ENCODE results near the gene SAP25. TPM values are rescaled to one million over a fixed set of nuclear protein-coding genes. Genes with fewer than 3 reads are reported as not detected.
"Not testable (repeated sequence)": the region's sequence is repeated elsewhere in the genome, so short reads cannot be mapped to it uniquely, and the experiment has no call there.

The SAP25 gene
- total and polyA plus RNA-seq, 4 donors: 1.9 to 9.8 (median 3.4) TPM; not detected in 1

DNA sequence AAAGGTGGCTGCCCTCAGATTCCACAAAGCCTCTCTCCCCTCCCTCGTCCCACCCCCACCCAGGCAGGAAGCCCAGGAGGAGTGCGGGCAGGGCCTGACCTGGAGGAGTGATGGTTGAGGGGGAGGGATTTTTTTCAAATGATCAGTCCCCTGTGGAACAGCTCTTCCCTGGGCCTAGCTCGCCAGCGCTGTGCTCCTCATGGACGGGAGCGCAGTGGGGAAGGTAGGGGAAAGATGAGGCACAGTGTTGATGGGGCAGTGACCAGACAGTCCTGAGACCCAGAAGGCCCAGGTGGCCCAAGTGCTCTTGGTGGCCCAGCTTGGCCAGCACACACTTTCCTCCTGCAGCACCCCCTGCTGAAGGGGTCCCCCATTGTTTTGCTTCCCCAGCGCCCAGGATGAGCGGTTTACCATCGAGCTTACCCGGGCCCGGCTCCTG is 8.5 kb downstream of the SAP25 start:
- Histone ChIP-seq H3K4me1 (ENCODE audit: control insufficient read depth, insufficient read depth, low read length) (peaks cover 38% of the 10 kb centered on the region), H3K36me3 (ENCODE audit: control insufficient read depth, insufficient read depth, low read length) (peaks cover 67% of the 10 kb centered on the region), H3K4me3 (ENCODE audit: low read depth, low read length) (no peak overlapping the region), H3K27me3 (ENCODE audit: control insufficient read depth, insufficient read depth, low read length) (no peaks in the 10 kb centered on the region), H3K9me3 (ENCODE audit: control insufficient read depth, insufficient read depth, low read length) (no peaks in the 10 kb centered on the region), H3K27ac (ENCODE audit: low read depth, low read length) (no peak overlapping the region)
- 93% methylated on average over 4 of the region's 11 CpGs for WGBS (ENCODE audit: insufficient coverage)
- no peak for DNase-seq (ENCODE audit: low read depth in 4 of 6, low spot score in 6 of 6)

DNA sequence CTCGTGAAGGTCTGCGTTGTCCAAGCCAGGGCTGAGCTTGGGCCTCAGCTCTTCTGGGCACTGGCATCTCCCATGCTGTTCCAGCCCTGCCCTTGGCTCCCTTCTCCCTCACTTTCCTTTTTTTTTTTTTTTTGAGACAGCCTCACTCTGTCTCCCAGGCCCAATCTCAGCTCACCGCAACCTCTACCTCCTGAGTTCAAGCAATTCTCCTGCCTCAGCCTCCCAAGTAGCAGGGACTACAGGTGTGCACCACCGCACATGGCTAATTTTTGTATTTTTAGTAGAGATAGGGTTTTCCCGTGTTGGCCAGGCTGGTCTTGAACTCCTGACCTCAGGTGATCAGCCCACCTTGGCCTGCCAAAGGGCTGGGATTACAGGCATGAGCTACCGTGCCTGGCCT is 9.3 kb downstream of the SAP25 start:
- not testable (repeated sequence) for H3K4me3 ChIP-seq (ENCODE audit: low read depth, low read length); DNase-seq (ENCODE audit: low read depth in 4 of 6, low spot score in 6 of 6); H3K27ac ChIP-seq (ENCODE audit: low read depth, low read length); H3K9me3 ChIP-seq (ENCODE audit: control insufficient read depth, insufficient read depth, low read length); H3K27me3 ChIP-seq (ENCODE audit: control insufficient read depth, insufficient read depth, low read length)
- Histone ChIP-seq H3K36me3 (ENCODE audit: control insufficient read depth, insufficient read depth, low read length) (peaks cover 72% of the 10 kb centered on the region), H3K4me1 (ENCODE audit: control insufficient read depth, insufficient read depth, low read length) (peaks cover 37% of the 10 kb centered on the region)
- 87% methylated on average over 4 of the region's 6 CpGs for WGBS (ENCODE audit: insufficient coverage)

DNA sequence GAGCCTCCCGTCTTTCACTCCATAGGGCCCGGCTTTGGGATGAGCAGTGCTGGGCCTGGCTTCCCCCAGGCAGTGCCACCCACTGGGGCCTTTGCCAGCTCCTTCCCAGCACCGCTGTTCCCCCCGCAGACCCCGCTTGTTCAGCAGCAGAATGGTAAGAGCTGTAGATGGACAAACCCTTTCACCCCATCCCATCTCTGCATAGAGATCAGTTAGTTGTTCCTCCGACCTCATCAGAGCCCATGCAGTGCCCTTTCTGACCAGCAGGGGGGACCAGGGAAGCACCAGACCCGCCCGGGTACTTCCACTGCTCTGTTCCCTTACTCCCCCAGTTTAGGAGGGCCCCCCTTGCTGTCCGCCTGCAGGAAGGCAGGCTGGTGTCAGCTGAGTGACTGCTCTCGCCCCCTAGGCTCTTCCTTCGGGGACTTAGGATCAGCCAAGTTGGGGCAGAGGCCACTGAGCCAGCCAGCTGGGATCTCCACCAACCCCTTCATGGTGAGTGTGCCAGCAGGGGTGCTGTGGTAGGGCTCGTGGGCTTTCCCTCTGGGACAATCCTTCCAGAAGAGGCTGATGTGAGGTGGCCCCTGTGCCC is 9.8 kb downstream of the SAP25 start:
- WGBS (ENCODE audit: insufficient coverage): 35% methylated on average over 12 of the region's 12 CpGs
- no peaks in the 10 kb centered on the region for H3K27me3 ChIP-seq (ENCODE audit: control insufficient read depth, insufficient read depth, low read length)
- peaks cover 73% of the 10 kb centered on the region for H3K36me3 ChIP-seq (ENCODE audit: control insufficient read depth, insufficient read depth, low read length)

DNA sequence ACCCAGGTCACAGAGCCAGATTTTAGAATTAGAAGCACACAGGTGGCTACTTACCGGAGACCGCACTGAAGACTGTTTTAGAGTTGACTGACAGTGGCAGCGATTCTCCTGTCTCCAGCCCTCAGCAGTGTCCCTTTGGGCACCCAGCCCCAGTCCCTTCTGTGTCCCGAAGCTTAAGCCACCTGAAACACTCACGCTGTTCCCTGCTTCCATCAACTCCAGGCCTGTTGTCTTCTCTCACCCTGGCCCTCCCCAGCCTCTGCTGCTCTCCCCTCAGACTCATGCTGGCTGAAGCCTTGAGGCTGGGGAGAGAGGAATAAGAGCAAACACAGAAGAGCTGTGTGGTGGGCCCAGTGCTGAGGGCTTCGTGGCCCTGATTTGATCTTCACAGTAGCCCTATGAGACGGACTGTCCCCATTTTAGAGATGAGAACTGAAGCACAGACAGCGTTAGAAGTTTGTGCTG is 10.6 kb downstream of the SAP25 start:
- no peak for DNase-seq (ENCODE audit: low read depth in 4 of 6, low spot score in 6 of 6)
- no peaks in the 10 kb centered on the region for H3K27me3 ChIP-seq (ENCODE audit: control insufficient read depth, insufficient read depth, low read length)
- no peaks in the 10 kb centered on the region for H3K9me3 ChIP-seq (ENCODE audit: control insufficient read depth, insufficient read depth, low read length)
- WGBS (ENCODE audit: insufficient coverage): 96% methylated on average over 6 of the region's 8 CpGs
- no peak overlapping the region for H3K27ac ChIP-seq (ENCODE audit: low read depth, low read length)
- H3K36me3 ChIP-seq (ENCODE audit: control insufficient read depth, insufficient read depth, low read length): peaks cover 73% of the 10 kb centered on the region
- H3K4me1 ChIP-seq (ENCODE audit: control insufficient read depth, insufficient read depth, low read length): peaks cover 27% of the 10 kb centered on the region
- no peak overlapping the region for H3K4me3 ChIP-seq (ENCODE audit: low read depth, low read length)

More for the DNA sequence above, 9.8 kb downstream of the SAP25 start:
- Histone ChIP-seq H3K4me1 (ENCODE audit: control insufficient read depth, insufficient read depth, low read length) (peaks cover 33% of the 10 kb centered on the region), H3K4me3 (ENCODE audit: low read depth, low read length) (no peak overlapping the region), H3K9me3 (ENCODE audit: control insufficient read depth, insufficient read depth, low read length) (no peaks in the 10 kb centered on the region), H3K27ac (ENCODE audit: low read depth, low read length) (no peak overlapping the region)
- peak in 3 of 6 donors; percentile 36 to 71 (median 63) for DNase-seq (ENCODE audit: low read depth in 4 of 6, low spot score in 6 of 6)

DNA sequence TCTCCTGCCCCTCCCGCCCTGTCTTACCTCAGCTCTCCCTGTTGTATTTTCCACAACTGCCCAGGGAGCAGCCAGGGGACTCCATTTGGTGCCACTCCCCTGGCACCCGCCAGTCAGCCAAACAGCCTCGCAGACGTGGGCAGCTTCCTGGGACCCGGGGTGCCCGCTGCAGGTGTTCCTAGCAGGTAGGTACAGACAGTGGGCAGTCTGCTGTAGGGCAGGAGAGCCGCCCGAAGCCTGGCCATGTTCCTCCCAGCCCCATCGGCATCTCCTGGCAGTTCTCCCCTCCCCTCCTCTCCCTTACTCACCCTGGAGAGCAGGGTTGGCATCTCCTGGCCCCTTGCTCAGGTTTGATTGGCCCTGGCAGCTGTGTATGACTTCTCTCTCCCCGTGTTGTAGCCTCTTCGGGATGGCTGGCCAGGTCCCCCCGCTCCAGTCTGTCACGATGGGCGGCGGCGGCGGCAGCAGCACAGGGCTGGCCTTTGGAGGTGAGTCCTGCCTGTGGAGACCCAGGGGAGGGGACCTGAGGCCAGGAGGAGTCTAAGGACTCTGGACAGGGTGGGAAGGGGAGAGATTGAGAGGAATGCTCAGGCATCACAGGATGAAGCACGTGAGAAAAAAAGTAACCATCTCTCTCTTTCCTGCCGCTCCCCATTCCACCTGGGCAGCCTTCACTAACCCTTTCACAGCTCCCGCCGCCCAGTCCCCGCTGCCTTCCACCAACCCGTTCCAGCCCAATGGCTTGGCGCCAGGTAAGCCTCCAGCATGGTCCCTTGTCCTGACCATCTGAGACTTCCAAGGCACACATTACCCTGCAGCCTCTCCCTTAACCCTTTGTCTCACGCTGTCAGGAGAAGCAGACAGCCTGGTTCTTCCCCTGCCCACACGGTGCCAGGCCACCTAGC is 11.3 kb downstream of the SAP25 start:
- H3K27me3 ChIP-seq (ENCODE audit: control insufficient read depth, insufficient read depth, low read length): no peaks in the 10 kb centered on the region
- H3K4me1 ChIP-seq (ENCODE audit: control insufficient read depth, insufficient read depth, low read length): peaks cover 20% of the 10 kb centered on the region
- no peak overlapping the region for H3K4me3 ChIP-seq (ENCODE audit: low read depth, low read length)
- no peak for DNase-seq (ENCODE audit: low read depth in 4 of 6, low spot score in 6 of 6)
- no peak overlapping the region for H3K27ac ChIP-seq (ENCODE audit: low read depth, low read length)
- no peaks in the 10 kb centered on the region for H3K9me3 ChIP-seq (ENCODE audit: control insufficient read depth, insufficient read depth, low read length)
- 90% methylated on average over 25 of the region's 26 CpGs for WGBS (ENCODE audit: insufficient coverage)
- peaks cover 75% of the 10 kb centered on the region for H3K36me3 ChIP-seq (ENCODE audit: control insufficient read depth, insufficient read depth, low read length)

DNA sequence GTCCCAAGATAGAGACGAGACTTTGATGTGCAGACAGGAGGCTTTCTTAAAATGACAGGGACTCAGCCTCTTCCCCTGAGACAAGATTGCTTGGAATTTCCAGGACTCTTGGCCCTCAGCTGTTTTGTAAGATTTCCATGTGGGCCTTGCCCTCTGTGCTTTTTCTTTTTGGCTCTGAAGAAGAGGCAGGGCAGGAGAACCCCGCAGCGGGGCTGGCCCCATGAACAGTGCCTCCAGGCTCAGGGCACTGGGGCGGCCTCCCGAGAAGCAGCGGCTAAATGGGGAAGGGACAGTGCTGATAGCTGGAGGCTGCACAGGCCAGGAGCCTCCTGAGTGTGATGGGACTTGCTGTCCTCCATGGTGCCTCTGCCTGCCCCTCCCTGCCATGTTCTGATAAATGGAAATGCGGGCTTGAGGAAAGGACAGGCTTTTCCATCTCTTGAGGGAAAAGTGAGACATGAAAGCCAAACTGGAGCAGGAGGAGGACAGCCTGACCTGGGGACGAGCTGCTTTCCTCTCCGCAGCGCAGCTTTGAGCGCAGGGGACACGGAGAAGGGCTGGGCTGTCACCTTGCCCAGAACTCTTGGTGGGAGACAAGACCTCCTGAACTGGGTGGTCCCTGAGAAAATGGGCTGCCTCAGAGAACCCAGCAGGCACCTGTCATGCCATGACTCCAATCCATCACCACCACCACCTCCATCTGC is 12.1 kb downstream of the SAP25 start:
- Histone ChIP-seq H3K4me1 (ENCODE audit: control insufficient read depth, insufficient read depth, low read length) (peaks cover 14% of the 10 kb centered on the region), H3K36me3 (ENCODE audit: control insufficient read depth, insufficient read depth, low read length) (peaks cover 75% of the 10 kb centered on the region), H3K4me3 (ENCODE audit: low read depth, low read length) (no peak overlapping the region), H3K27me3 (ENCODE audit: control insufficient read depth, insufficient read depth, low read length) (no peaks in the 10 kb centered on the region), H3K27ac (ENCODE audit: low read depth, low read length) (no peak overlapping the region), H3K9me3 (ENCODE audit: control insufficient read depth, insufficient read depth, low read length) (no peaks in the 10 kb centered on the region)
- no peak for DNase-seq (ENCODE audit: low read depth in 4 of 6, low spot score in 6 of 6)
- WGBS (ENCODE audit: insufficient coverage): 94% methylated on average over 11 of the region's 12 CpGs

DNA sequence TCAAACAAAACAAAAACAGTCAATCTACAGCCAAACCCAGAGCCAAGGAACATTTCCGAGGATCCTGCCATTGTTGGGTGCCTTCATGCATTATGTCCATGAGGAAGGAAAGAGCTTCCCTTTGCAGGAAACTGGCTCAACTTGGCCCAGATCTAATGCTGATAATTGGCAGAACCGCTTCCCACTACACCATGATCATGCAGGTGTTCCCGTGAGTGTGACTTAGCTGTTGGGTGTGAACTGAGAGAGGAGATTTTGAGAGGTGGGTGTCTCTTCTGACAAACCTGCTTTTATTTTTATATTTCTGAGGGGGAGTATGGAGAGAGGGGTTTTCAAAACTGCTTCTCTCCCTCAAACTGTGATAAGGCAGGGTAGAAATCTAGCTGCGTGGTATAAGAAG is 14.6 kb downstream of the SAP25 start:
- Histone ChIP-seq H3K27me3 (ENCODE audit: control insufficient read depth, insufficient read depth, low read length) (no peaks in the 10 kb centered on the region), H3K27ac (ENCODE audit: low read depth, low read length) (no peak overlapping the region), H3K4me1 (ENCODE audit: control insufficient read depth, insufficient read depth, low read length) (peaks cover 13% of the 10 kb centered on the region), H3K9me3 (ENCODE audit: control insufficient read depth, insufficient read depth, low read length) (no peaks in the 10 kb centered on the region), H3K36me3 (ENCODE audit: control insufficient read depth, insufficient read depth, low read length) (peaks cover 71% of the 10 kb centered on the region), H3K4me3 (ENCODE audit: low read depth, low read length) (no peak overlapping the region)
- WGBS (ENCODE audit: insufficient coverage): no CpG with 5 or more reads among the region's 4 CpGs
- no peak for DNase-seq (ENCODE audit: low read depth in 4 of 6, low spot score in 6 of 6)

DNA sequence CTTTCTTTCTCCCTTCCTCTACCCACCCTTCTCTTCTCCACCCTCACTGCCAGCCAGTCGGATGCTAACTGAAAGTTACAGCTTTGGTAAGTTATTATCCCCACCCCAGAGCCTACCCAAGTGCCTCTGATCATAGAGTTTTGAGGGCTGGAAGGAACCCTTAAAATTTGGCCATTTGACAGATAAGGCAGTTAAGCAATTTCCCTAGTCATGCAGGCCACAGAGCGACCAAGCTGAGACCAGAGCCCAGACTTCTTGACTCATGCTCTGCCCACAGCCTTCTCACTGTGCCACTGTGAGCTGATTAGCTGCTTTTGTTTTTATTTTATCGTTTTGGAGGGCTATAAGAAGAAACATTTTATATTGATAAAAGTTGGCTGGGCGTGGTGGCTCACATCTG is 17.2 kb downstream of the SAP25 start:
- no peaks in the 10 kb centered on the region for H3K27me3 ChIP-seq (ENCODE audit: control insufficient read depth, insufficient read depth, low read length)
- WGBS (ENCODE audit: insufficient coverage): 100% methylated on average over 1 of the region's 4 CpGs
- peaks cover 68% of the 10 kb centered on the region for H3K36me3 ChIP-seq (ENCODE audit: control insufficient read depth, insufficient read depth, low read length)
- H3K27ac ChIP-seq (ENCODE audit: low read depth, low read length): no peak overlapping the region
- no peaks in the 10 kb centered on the region for H3K9me3 ChIP-seq (ENCODE audit: control insufficient read depth, insufficient read depth, low read length)
- H3K4me3 ChIP-seq (ENCODE audit: low read depth, low read length): no peak overlapping the region
- DNase-seq (ENCODE audit: low read depth in 4 of 6, low spot score in 6 of 6): no peak
- H3K4me1 ChIP-seq (ENCODE audit: control insufficient read depth, insufficient read depth, low read length): peaks cover 7% of the 10 kb centered on the region

DNA sequence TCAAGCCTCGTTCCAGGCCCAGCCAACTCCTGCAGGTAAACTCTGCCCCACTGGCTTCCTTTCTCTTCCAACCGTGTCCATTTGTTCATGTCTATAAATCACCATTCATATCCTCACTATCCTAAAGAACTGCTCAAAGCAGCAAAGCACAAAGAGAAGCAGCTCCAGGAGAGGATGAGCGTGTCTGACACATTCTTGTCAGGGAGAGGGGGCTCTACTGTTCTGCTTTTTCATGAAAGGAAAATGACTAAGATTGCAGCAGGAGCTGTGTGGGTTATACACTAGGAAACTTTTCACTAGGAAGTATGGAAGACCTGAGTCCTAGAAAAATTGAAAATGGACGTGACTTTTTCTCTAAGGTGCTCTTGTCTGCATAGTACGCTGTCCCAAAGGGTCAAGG is 18.0 kb downstream of the SAP25 start:
- Histone ChIP-seq H3K27ac (ENCODE audit: low read depth, low read length) (no peak overlapping the region), H3K9me3 (ENCODE audit: control insufficient read depth, insufficient read depth, low read length) (no peaks in the 10 kb centered on the region), H3K36me3 (ENCODE audit: control insufficient read depth, insufficient read depth, low read length) (peaks cover 70% of the 10 kb centered on the region), H3K4me3 (ENCODE audit: low read depth, low read length) (no peak overlapping the region), H3K4me1 (ENCODE audit: control insufficient read depth, insufficient read depth, low read length) (peaks cover 7% of the 10 kb centered on the region), H3K27me3 (ENCODE audit: control insufficient read depth, insufficient read depth, low read length) (no peaks in the 10 kb centered on the region)
- WGBS (ENCODE audit: insufficient coverage): 91% methylated on average over 4 of the region's 5 CpGs
- DNase-seq (ENCODE audit: low read depth in 4 of 6, low spot score in 6 of 6): no peak
